Activated CD8-positive, alpha-beta T cell treated with anti-CD3 and anti-CD28 coated beads for 36 hours (primary cell): ENCODE measurements around the gene DIO1. TPM values are rescaled to one million over a fixed set of nuclear protein-coding genes. Genes with fewer than 3 reads are reported as not detected.

Source experiments
- ATAC-seq: fragments of 200-7000 bp; cut with Tn5 transposase; one replicate; pipeline ENCODE4 v1.10.0; 2021; ENCODE audit warnings: mild to moderate bottlenecking, moderate library complexity
- CTCF ChIA-PET: fragments of 350-600 bp; sonication (Branson Sonifier 250); formaldehyde crosslinking; loops from one replicate; lab custom pipeline; 2021; ENCODE audit warnings: antibody characterized with exemption; lab: Charles Lee
- POLR2A ChIA-PET: fragments of 350-600 bp; sonication (Branson Sonifier 250); formaldehyde crosslinking; loops from one replicate; lab custom pipeline; 2021; ENCODE audit warnings: antibody characterized with exemption; lab: Charles Lee
- DNase-seq: peaks from one replicate; pipeline ENCODE4 v3.0.0-alpha.2; 2020
- H3K27ac Mint-ChIP-seq: one replicate; pipeline ENCODE4 v1.8.0; 2021; ENCODE audit warnings: mild to moderate bottlenecking, mixed read lengths
- H3K27me3 Mint-ChIP-seq: one replicate; pipeline ENCODE4 v1.8.0; 2021; ENCODE audit warnings: mixed read lengths
- H3K36me3 Mint-ChIP-seq: one replicate; pipeline ENCODE4 v1.8.0; 2021; ENCODE audit warnings: low read depth, mixed read lengths
- H3K4me1 Mint-ChIP-seq: one replicate; pipeline ENCODE4 v1.8.0; 2021; ENCODE audit warnings: low read depth, mixed read lengths
- H3K4me3 Mint-ChIP-seq: one replicate; pipeline ENCODE4 v1.8.0; 2021; ENCODE audit warnings: mild to moderate bottlenecking, moderate library complexity, mixed read lengths
- H3K9me3 Mint-ChIP-seq: one replicate; pipeline ENCODE4 v1.8.0; 2021; ENCODE audit warnings: mixed read lengths
- CTCF ChIP-seq: fragments of 200-600 bp; IDR thresholded peaks from one replicate; pipeline ENCODE4 v1.8.0; 2022; ENCODE audit warnings: antibody characterized with exemption, mild to moderate bottlenecking
- intact Hi-C: fragments of 100-400 bp; cut with micrococcal nuclease; formaldehyde crosslinking; loops from one replicate; pipeline ENCODE4 v1.10.0; 2022
- total RNA-seq, 2 experiments: library from RNA; stranded (reverse); gene quantifications; one replicate each; pipeline ENCODE4 v1.2.3, GENCODE V29; 2021

Gene DIO1
- total RNA-seq, 2 experiments from 2014 or later, result not detected

GRCh38 chr1:53891678-53892077, 2.3 kb upstream of the DIO1 start:
- POLR2A ChIA-PET, result no interaction called here
- DNase-seq (no peak), ATAC-seq (no peak)

GRCh38 chr1:53892911-53893310, 1.1 kb upstream of the DIO1 start:
- Mint-ChIP-seq H3K27ac (no peak overlapping the region), H3K27me3 (peaks cover 6% of the 10 kb centered on the region), H3K9me3 (no peaks in the 10 kb centered on the region), H3K4me3 (no peak overlapping the region), H3K36me3 (no peaks in the 10 kb centered on the region), H3K4me1 (peaks cover 28% of the 10 kb centered on the region)
- POLR2A ChIA-PET, result interaction anchor here (0.9 kb wide), 1 partner anchor 52 kb away, joined by 5 read pairs; the partner anchor contains the start of gene IFT25
- intact Hi-C loops, result loop anchor here (5.0 kb wide), 1 partner anchor 49 kb away; no protein-coding TSS in a partner anchor
- no peak for DNase-seq
- no peak for ATAC-seq
- no peak for TF ChIP-seq CTCF
- CTCF ChIA-PET, result interaction anchor here (0.6 to 1.3 kb wide), 4 partner anchors 14 to 646 kb away, joined by 3 to 5 read pairs (median 4); partner anchors contain the start of genes IFT25 and LRRC42

More at GRCh38 chr1:53891678-53892077, 2.3 kb upstream of the DIO1 start:
- H3K27ac Mint-ChIP-seq, result no peak overlapping the region
- peaks cover 6% of the 10 kb centered on the region for H3K27me3 Mint-ChIP-seq
- no peaks in the 10 kb centered on the region for H3K9me3 Mint-ChIP-seq
- CTCF ChIA-PET, result no interaction called here
- H3K4me1 Mint-ChIP-seq, result peaks cover 34% of the 10 kb centered on the region
- no peak for TF ChIP-seq CTCF
- H3K36me3 Mint-ChIP-seq, result peaks cover 3% of the 10 kb centered on the region
- intact Hi-C loops, result loop anchor here (5.0 kb wide), 1 partner anchor 51 kb away; no protein-coding TSS in a partner anchor
- no peak overlapping the region for H3K4me3 Mint-ChIP-seq

- intact Hi-C loops, result loop anchor here (5.0 kb wide), 1 partner anchor 48 kb away; no protein-coding TSS in a partner anchor
- peaks cover 6% of the 10 kb centered on the region for H3K27me3 Mint-ChIP-seq
- H3K27ac Mint-ChIP-seq, result no peak overlapping the region
- H3K36me3 Mint-ChIP-seq, result no peaks in the 10 kb centered on the region
- DNase-seq, result no peak
- POLR2A ChIA-PET, result no interaction called here
- H3K4me3 Mint-ChIP-seq, result no peak overlapping the region
- peaks cover 16% of the 10 kb centered on the region for H3K4me1 Mint-ChIP-seq
- no peak for TF ChIP-seq CTCF
- CTCF ChIA-PET, result interaction anchor here (1.0 to 1.3 kb wide), 2 partner anchors 15 to 25 kb away, joined by 3 read pairs; no protein-coding TSS in a partner anchor
- no peak for ATAC-seq
- H3K9me3 Mint-ChIP-seq, result no peaks in the 10 kb centered on the region
Measured at GRCh38 chr1:53894644-53895043, 657 bp downstream of the DIO1 start.

GRCh38 chr1:53895421-53895820, 1.4 kb downstream of the DIO1 start:
- Mint-ChIP-seq H3K4me1 (peaks cover 13% of the 10 kb centered on the region), H3K9me3 (no peaks in the 10 kb centered on the region), H3K27ac (no peak overlapping the region)

More at GRCh38 chr1:53895421-53895820, 1.4 kb downstream of the DIO1 start:
- H3K36me3 Mint-ChIP-seq, result no peaks in the 10 kb centered on the region
- DNase-seq, result no peak
- ChIA-PET CTCF (interaction anchor here (1.0 kb wide), 1 partner anchor 16 kb away, joined by 3 read pairs; no protein-coding TSS in a partner anchor), POLR2A (no interaction called here)
- intact Hi-C loops, result no loop called here
- no peak for TF ChIP-seq CTCF
- no peak overlapping the region for H3K4me3 Mint-ChIP-seq
- no peak for ATAC-seq
- peaks cover 6% of the 10 kb centered on the region for H3K27me3 Mint-ChIP-seq
